Measurements from ENCODE around the gene NADSYN1.
"Not testable (repeated sequence)": the region's sequence is repeated elsewhere in the genome, so short reads cannot be mapped to it uniquely, and the experiment has no call there.

- TF ChIP-seq, protein P1, sequence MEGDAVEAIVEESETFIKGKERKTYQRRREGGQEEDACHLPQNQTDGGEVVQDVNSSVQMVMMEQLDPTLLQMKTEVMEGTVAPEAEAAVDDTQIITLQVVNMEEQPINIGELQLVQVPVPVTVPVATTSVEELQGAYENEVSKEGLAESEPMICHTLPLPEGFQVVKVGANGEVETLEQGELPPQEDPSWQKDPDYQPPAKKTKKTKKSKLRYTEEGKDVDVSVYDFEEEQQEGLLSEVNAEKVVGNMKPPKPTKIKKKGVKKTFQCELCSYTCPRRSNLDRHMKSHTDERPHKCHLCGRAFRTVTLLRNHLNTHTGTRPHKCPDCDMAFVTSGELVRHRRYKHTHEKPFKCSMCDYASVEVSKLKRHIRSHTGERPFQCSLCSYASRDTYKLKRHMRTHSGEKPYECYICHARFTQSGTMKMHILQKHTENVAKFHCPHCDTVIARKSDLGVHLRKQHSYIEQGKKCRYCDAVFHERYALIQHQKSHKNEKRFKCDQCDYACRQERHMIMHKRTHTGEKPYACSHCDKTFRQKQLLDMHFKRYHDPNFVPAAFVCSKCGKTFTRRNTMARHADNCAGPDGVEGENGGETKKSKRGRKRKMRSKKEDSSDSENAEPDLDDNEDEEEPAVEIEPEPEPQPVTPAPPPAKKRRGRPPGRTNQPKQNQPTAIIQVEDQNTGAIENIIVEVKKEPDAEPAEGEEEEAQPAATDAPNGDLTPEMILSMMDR (conservative IDR thresholded peaks at IDR 0.05; ENCODE audit: low read depth, low read length), result not testable (repeated sequence)
- not testable (repeated sequence) for TF ChIP-seq EZH2 (IDR thresholded peaks at IDR 0.05; ENCODE audit: borderline replicate concordance, low read depth, low read length, poor library complexity, severe bottlenecking)
These were observed 82.0 kb downstream of the NADSYN1 start for GRCh38 chr11:71534711-71535608.
